Stimulated activated CD4-positive, alpha-beta T cell treated with anti-CD3 and anti-CD28 coated beads, Interleukin-12 subunit alpha, Interleukin-12 subunit beta, amount 100 ng/mL, for 24 hours (primary cell): ENCODE data around the gene ABR.
A peak's percentile ranks its signal among the peaks of the same experiment; 100 is the strongest.
"Not testable (repeated sequence)": the region's sequence is repeated elsewhere in the genome, so short reads cannot be mapped to it uniquely, and the experiment has no call there.

ENCODE experiments used
- DNase-seq, 2 experiments: peaks; one replicate each; pipeline ENCODE4 v3.0.0-alpha.2; 2020; ENCODE audit warnings: low read depth in 2 of 2

ABR gene

GRCh38 chr17:1071103-1071825 is 108.5 kb downstream of the ABR start:
- no peak for DNase-seq

DNA sequence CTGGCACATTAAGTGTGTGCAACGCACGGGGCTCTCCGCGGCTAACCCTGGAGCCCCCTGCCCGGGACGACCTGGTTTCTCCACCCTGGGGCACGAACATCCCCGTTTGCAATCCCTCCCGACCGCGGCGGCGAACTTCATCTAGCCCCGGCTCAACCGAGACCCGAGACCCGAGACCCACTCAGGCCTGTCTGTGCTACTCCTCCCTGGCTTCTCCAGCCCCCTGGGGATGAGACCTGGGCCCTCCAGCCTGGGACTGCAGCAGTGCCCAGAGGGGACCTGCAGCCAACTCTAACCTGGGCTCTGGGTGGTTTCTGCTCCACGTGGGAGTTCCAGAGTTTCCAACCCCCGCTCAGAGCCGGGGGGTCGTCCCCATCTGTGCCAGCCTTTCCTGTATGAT is 109.4 kb downstream of the ABR start:
- no peak for DNase-seq

DNA sequence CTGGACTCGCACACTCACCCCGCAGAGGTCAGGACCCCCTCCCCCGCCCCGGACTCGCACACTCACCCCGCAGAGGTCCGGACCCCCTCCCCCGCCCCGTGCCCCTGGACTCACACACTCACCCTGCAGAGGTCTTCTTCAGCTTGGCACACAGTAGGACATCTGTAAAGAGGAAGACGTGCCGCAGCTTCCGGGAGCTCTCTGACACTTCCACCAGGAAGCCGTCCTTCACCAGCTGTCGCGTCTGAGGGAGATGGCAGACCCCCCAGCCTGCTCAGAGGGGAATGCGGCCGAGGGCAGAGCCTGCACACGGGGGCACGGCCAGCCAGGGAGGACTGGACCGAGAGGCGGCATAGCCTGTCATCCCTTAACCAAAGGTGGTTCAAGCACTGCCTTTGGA is 109.9 kb downstream of the ABR start:
- no peak for DNase-seq

- no peak for DNase-seq
Measured at GRCh38 chr17:1068356-1068755, 111.4 kb downstream of the ABR start.

DNA sequence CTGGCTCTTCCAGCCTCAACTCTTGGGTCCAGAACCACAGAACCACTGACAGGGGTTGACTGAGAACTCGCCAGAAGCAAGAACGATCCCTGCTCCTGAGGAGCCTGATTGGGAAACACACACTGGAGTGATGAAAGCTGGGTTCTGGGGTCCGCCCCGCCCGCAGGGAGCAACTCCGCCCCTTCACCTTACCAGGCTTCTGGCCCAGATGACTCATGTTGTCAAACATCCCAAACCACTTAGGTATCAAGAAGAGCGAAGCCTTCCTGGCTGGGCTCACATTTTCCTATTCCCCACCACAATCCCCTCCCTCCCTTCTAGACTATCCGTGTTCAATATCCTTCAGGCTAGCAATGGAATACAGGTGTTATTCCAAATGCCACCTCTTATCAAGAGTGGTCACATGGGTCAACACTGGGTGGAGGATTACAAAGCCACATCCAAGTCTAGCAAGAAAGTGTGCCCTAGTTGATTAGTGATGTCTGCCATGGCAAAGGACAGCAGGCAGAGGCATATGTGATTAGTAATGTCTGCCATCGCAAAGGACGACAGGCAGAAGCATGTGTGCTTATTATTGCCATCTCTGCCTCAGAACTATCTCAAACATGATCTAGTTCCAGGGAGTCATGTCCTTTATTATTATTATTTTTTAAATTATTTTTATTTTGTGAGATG is 112.4 kb downstream of the ABR start:
- DNase-seq, result no peak

- DNase-seq, result not testable (repeated sequence)
Measured at GRCh38 chr17:1065416-1065815, 114.4 kb downstream of the ABR start.

GRCh38 chr17:1060991-1061390 is 118.8 kb downstream of the ABR start:
- peak in 1 of 2 experiments; percentile 16 for DNase-seq

DNA sequence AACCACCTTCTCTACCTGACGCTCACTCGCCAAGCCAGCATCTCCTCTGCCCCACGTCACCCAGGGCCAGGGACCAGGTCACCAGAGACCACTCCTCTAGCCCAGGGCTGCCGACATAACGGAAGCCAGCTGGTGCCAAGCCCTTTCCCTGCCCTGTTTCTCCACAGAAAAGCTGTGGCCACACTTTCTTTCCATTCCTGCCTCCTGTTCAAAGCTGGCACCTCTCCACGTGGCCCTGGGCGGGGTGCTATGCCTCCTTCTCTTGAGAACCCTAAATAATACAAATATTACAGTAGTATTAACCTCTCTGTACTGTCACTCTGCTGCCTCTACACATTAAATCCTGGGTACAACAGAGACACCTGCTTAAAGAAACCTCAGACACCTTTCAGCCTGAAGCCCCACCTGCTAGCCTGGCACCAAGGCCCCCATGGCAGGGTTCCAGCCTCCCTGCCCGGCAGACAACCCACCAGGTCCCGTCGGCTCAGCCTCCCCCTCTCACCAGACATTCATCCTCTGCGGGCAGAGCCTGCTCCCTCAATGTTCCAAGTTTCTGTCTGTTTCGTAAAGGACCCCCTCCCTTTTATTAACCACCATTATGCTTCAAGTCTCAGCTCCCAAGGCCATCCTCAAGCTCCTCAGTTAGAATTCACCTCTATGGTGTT is 120.5 kb downstream of the ABR start:
- DNase-seq, result no peak

- DNase-seq, result peak; percentile 14 to 65
Measured at GRCh38 chr17:1058423-1059130, 121.2 kb downstream of the ABR start.

- DNase-seq, result no peak
Measured at GRCh38 chr17:1056761-1057160, 123.0 kb downstream of the ABR start.

DNA sequence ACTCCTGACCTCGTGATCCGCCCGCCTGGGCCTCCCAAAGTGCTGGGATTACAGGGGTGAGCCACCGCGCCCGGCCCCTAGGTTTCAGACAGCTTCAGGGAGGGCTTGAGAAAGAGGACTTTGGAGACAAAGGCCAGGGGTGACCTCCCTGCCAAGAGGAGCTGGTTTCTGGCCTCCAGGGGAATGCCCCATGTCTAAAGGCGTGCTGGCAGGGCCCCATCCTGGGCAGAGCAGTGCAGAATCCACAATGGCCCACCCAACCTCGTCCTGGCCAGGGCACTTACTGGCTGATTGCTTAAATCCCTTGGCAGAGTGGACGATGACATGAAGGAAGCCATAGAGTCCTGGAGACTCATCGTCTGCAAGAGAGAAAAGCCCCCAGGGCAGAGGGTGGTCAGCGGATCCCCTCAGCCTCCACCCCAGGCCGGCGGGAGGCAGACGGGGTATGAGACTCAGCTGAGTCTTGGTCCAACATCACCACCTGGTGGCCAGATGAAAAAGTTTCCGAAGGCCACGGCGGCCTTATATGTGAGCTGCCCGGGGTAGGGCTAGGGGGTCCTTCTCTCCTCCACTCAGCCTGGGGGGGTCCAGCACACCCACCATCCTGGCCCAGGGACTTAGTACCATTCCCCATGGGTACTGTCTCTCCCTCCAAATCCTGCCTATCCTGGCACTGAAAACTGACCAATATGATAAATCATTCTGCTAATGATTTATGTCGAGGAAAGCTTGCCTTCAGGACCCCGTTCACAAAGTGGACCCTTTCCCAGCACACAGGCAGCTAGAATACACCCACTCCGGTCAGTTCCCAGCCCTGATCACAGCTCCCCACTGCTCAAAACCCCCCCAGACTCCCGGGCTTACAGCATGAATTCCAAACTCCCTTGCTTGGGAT is 123.8 kb downstream of the ABR start:
- peak; percentile 6 to 37 for DNase-seq

DNA sequence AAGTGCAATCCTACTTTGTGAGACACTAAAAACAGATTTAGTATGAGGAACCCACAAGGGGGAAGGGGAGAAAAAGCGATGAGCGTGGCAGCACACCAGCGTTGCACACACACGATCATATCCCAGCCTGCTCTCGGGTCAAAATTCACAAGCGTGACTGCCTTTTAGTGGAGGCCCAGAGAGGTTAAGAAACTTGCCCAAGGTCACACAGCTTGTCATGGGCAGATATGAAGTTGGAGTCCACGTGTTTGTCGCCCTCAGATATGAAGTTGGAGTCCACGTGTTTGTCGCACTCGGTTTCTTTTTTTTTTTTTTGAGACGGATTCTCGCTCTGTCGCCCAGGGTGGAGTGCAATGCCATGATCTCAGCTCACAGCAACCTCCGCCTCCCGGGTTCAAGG is 124.5 kb downstream of the ABR start:
- no peak for DNase-seq

- DNase-seq, result no peak
Measured at GRCh38 chr17:1054656-1055055, 125.1 kb downstream of the ABR start.

DNA sequence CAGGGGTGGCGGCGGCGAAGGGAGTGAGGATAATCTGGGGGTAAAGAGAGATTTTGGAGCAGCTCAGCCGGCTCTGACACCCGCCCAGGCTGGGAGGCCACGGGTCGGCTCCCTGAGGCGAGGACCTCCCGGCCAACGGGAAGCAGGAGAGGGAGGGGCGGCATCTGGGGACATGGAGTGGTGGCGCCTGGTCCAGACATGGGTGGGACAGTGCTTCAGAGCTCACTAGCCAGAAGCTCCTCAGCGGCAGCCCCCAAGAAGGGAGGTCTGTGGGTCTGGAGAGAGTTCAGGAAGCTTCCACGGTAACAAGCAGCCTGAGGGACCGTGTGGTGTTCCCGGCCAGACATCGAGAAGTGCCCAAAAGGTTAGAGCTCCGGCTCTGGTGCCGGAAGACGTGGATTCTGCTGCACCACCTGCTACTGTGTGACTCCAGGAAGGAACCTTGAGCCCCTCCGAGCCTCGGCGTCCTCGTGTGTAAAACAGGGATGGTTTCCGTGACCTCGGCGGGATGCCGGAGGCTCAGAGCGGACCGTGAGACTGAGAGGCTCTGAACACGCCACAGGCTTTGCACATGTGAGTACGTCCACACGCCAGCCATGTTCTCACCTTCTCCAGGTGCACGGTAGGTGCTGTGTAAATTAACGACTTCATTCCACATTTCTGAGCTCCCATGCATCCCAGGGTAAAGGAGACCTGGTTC is 126.0 kb downstream of the ABR start:
- no peak for DNase-seq

GRCh38 chr17:1050996-1051925 is 128.5 kb downstream of the ABR start:
- DNase-seq, result no peak

- DNase-seq, result no peak
Measured at GRCh38 chr17:1050246-1050995, 129.4 kb downstream of the ABR start.

GRCh38 chr17:1049446-1050225 is 130.1 kb downstream of the ABR start:
- DNase-seq, result no peak

GRCh38 chr17:1048516-1049115 is 131.2 kb downstream of the ABR start:
- DNase-seq, result not testable (repeated sequence)
